GM12878 (cell line): Measurements from ENCODE around the gene INHBA. TPM values are rescaled to one million over a fixed set of nuclear protein-coding genes. Genes with fewer than 3 reads are reported as not detected.

Source experiments
- ATAC-seq: fragments of 200-7000 bp; cut with Tn5 transposase; 3 replicates; pipeline ENCODE4 v1.9.1; 2020; ENCODE audit warnings: mild to moderate bottlenecking, moderate library complexity
- BruUV-seq: library from RNA; stranded (reverse); fragments of 400-500 nt; replicated peaks from 2 replicates; lab custom pipeline; 2021; lab: Mats Ljungman, UMichigan
- CTCF ChIA-PET: fragments of 300-600 bp; sonication (Branson Sonifier 250); formaldehyde crosslinking; extraction: SDS; loops from one replicate; lab custom pipeline; 2021; ENCODE audit warnings: inconsistent platforms; lab: Yijun Ruan, JAX
- POLR2A ChIA-PET: fragments of 350-600 bp; formaldehyde crosslinking; extraction: SDS; loops from one replicate; lab custom pipeline; 2021; ENCODE audit warnings: inconsistent platforms; lab: Charles Lee
- RAD21 ChIA-PET: fragments of 300-600 bp; sonication (Branson Sonifier 250); formaldehyde crosslinking; loops from one replicate; lab custom pipeline; 2023; ENCODE audit warnings: antibody characterized with exemption; ENCODE audit not compliant: unreplicated experiment; lab: Charles Lee
- SMC1A ChIA-PET: fragments of 300-600 bp; sonication (Branson Sonifier 250); formaldehyde crosslinking; loops from one replicate; lab custom pipeline; 2023; ENCODE audit not compliant: unreplicated experiment, uncharacterized antibody; lab: Charles Lee
- DNase-seq: peaks from one replicate; pipeline ENCODE4 v3.0.0-alpha.2; 2011; ENCODE audit warnings: low read depth, low spot score
- FAIRE-seq: peaks from 3 replicates; lab custom pipeline; 2011; peaks lifted over from hg19 to GRCh38; lab: Jason Lieb, UNC
- H2AFZ ChIP-seq: 2 replicates; pipeline ENCODE4 v1.6.0; 2011; ENCODE audit warnings: low read depth, low read length, control low read depth; ENCODE audit not compliant: control insufficient read depth
- H3K27ac ChIP-seq: 2 replicates; pipeline ENCODE4 v1.5.1; 2011; ENCODE audit warnings: control low read depth; ENCODE audit not compliant: control insufficient read depth, insufficient read depth
- H3K27me3 ChIP-seq, 2 experiments: replicated peaks in 1 of 2; 2 replicates each; pipeline versions ENCODE4 v1.6.0 to v1.6.1; 2011; ENCODE audit warnings: low read length in 1 of 2; ENCODE audit not compliant: control insufficient read depth in 2 of 2, insufficient read depth in 2 of 2
- H3K36me3 ChIP-seq, 2 experiments: 2 replicates each; pipeline ENCODE4 v1.5.1; 2011; ENCODE audit warnings: low read length in 1 of 2; ENCODE audit not compliant: control insufficient read depth in 2 of 2, insufficient read depth in 2 of 2
- H3K4me1 ChIP-seq: 2 replicates; pipeline ENCODE4 v1.6.1; 2011; ENCODE audit warnings: mild to moderate bottlenecking, low read length, moderate library complexity, mixed read lengths; ENCODE audit not compliant: control insufficient read depth, insufficient read depth
- H3K4me2 ChIP-seq: 2 replicates; pipeline ENCODE4 v1.6.0; 2011; ENCODE audit warnings: control low read depth; ENCODE audit not compliant: control insufficient read depth, insufficient read depth
- H3K4me3 ChIP-seq: fragments of 200-600 bp; sonication (generic); 2 replicates; pipeline ENCODE4 v1.5.1; 2016
- H3K79me2 ChIP-seq: 2 replicates; pipeline ENCODE4 v1.6.0; 2011; ENCODE audit warnings: low read length; ENCODE audit not compliant: control insufficient read depth, insufficient read depth
- H3K9ac ChIP-seq: 2 replicates; pipeline ENCODE4 v1.8.0; 2011; ENCODE audit warnings: low read length, control low read depth, mixed read lengths; ENCODE audit not compliant: control insufficient read depth, insufficient read depth
- H3K9me3 ChIP-seq: replicated peaks from 3 replicates; pipeline ENCODE4 v1.5.1; 2011; ENCODE audit warnings: mild to moderate bottlenecking, low read length; ENCODE audit not compliant: control insufficient read depth, insufficient read depth
- H4K20me1 ChIP-seq: 2 replicates; pipeline ENCODE4 v1.6.0; 2011; ENCODE audit not compliant: control insufficient read depth, insufficient read depth
- ASH2L ChIP-seq: fragments of 300-600, 200-600 bp; sonication (generic); IDR thresholded peaks from 2 replicates; pipeline ENCODE4 v1.6.1; 2017; ENCODE audit warnings: low read depth, mild to moderate bottlenecking, borderline replicate concordance
- CHD2 ChIP-seq: IDR thresholded peaks from 2 replicates; pipeline ENCODE4 v1.6.1; 2011; ENCODE audit warnings: low read depth, low read length, improper control_type of control experiment, borderline replicate concordance
- EZH2 ChIP-seq: IDR thresholded peaks from 2 replicates; pipeline ENCODE4 v1.6.1; 2012; ENCODE audit warnings: low read depth, mild to moderate bottlenecking, control low read depth, inconsistent platforms, low read length, borderline replicate concordance; ENCODE audit not compliant: control insufficient read depth
- FOS ChIP-seq: IDR thresholded peaks from 3 replicates; pipeline ENCODE4 v1.6.1; 2011; ENCODE audit warnings: borderline replicate concordance; ENCODE audit not compliant: insufficient read length; ENCODE audit errors: extremely low read depth
- MTA3 ChIP-seq: IDR thresholded peaks from 2 replicates; pipeline ENCODE4 v1.6.1; 2012; ENCODE audit warnings: low read length, inconsistent platforms, borderline replicate concordance
- SIX5 ChIP-seq: IDR thresholded peaks from 2 replicates; pipeline ENCODE4 v1.6.1; 2011; ENCODE audit warnings: mild to moderate bottlenecking, low read depth, low read length, moderate library complexity; ENCODE audit not compliant: severe bottlenecking
- SPI1 ChIP-seq: IDR thresholded peaks from 2 replicates; pipeline ENCODE4 v1.6.1; 2011; ENCODE audit warnings: low read depth, mild to moderate bottlenecking, low read length, moderate library complexity, borderline replicate concordance; ENCODE audit not compliant: insufficient read depth
- TCF7 ChIP-seq: IDR thresholded peaks from 2 replicates; pipeline ENCODE4 v1.6.1; 2014; ENCODE audit warnings: antibody characterized with exemption, borderline replicate concordance
- ZNF24 ChIP-seq: fragments of 450-650 bp; IDR thresholded peaks from 2 replicates; pipeline ENCODE4 v1.6.1; 2017; ENCODE audit warnings: antibody characterized with exemption, mild to moderate bottlenecking
- WGBS: methylation state at CpG from one replicate; pipeline ENCODE4 v1.1.6; 2016; ENCODE audit warnings: low lambda C conversion rate; ENCODE audit not compliant: insufficient replicate concordance, insufficient coverage; ENCODE audit errors: missing lambda C conversion rate; 5-methylcytosine and 5-hydroxymethylcytosine counted together
- in situ Hi-C: fragments of 300-500 bp; cut with MboI; formaldehyde crosslinking; loops from 9 replicates; pipeline ENCODE4 v1.14.3; 2018; ENCODE audit warnings: mixed read lengths
- intact Hi-C: fragments of 100-400 bp; cut with micrococcal nuclease; formaldehyde crosslinking; loops from one replicate; pipeline ENCODE4 v1.14.2; 2022; ENCODE audit not compliant: unreplicated experiment
- polyA plus RNA-seq, 11 experiments: library from polyadenylated mRNA; depleted of rRNA in 4 of 11; unstranded in 6 of 11; stranded (reverse) in 5 of 11; fragments of >200 nt; fragmentation: Nextera tagmentation in 4 of 11; fragmentation: Illumina TruSeq in 1 of 11; extraction: Ambion mirVana in 4 of 11; extraction: Trizol in 1 of 11; gene quantifications; 1 replicate in 1 of 11; 2 replicates in 10 of 11; pipeline versions ENCODE4 v1.2.1 to v1.2.3, GENCODE V29; 2011 to 2016; ENCODE audit warnings: inconsistent platforms in 2 of 11, missing spikeins in 2 of 11, low read depth in 1 of 11
- total RNA-seq, 4 experiments: library from RNA; depleted of rRNA in 3 of 4; stranded (reverse); fragments of >200 nt in 3 of 4; fragmentation: Illumina TruSeq in 1 of 4; extraction: Trizol in 1 of 4; gene quantifications; 2 replicates each; pipeline versions ENCODE4 v1.2.1 to v1.2.3, GENCODE V29; 2013 to 2021
- TF ChIP-seq, protein P1 (sequence below): IDR thresholded peaks from 2 replicates; pipeline ENCODE4 v1.6.1; 2012; ENCODE audit warnings: low read depth, low read length, improper control_type of control experiment

INHBA gene
- total and polyA plus RNA-seq, 10 of the 15 experiments (the other 5 are each of a cell fraction or from before 2014, with no cell fraction given), result 0.04 to 0.05 (median 0.05) TPM; not detected in 6

- ATAC-seq (no peak), FAIRE-seq (no peak), DNase-seq (no peak)
- in situ Hi-C loops, result no loop called here
- no peaks in the 10 kb centered on the region for H3K9me3 ChIP-seq
- ChIA-PET POLR2A (interaction anchor here (0.6 kb wide), 1 partner anchor 298 kb away, joined by 3 read pairs; no protein-coding TSS in a partner anchor), CTCF (no interaction called here), RAD21 (no interaction called here), SMC1A (no interaction called here)
- H3K4me1 ChIP-seq, result no peaks in the 10 kb centered on the region
- no peaks in the 10 kb centered on the region for H3K79me2 ChIP-seq
- no peak overlapping the region for H3K9ac ChIP-seq
- no peak overlapping the region for H2AFZ ChIP-seq
- WGBS, result 49% methylated on average over 6 of the region's 6 CpGs
- H3K27me3 ChIP-seq, result no peaks in the 10 kb centered on the region
- H3K4me2 ChIP-seq, result no peak overlapping the region
- no peaks in the 10 kb centered on the region for H4K20me1 ChIP-seq
- intact Hi-C loops, result no loop called here
- no peak overlapping the region for H3K4me3 ChIP-seq
- H3K27ac ChIP-seq, result no peak overlapping the region
- no TSS peak for BruUV-seq
- H3K36me3 ChIP-seq, result no peaks in the 10 kb centered on the region
- no peak for TF ChIP-seq SIX5
- TF ChIP-seq MTA3, result no peak
- no peak for TF ChIP-seq FOS
- no peak for TF ChIP-seq ZNF24
- TF ChIP-seq CHD2, result no peak
- TF ChIP-seq, protein P1, sequence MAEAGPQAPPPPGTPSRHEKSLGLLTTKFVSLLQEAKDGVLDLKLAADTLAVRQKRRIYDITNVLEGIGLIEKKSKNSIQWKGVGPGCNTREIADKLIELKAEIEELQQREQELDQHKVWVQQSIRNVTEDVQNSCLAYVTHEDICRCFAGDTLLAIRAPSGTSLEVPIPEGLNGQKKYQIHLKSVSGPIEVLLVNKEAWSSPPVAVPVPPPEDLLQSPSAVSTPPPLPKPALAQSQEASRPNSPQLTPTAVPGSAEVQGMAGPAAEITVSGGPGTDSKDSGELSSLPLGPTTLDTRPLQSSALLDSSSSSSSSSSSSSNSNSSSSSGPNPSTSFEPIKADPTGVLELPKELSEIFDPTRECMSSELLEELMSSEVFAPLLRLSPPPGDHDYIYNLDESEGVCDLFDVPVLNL, result no peak
- no peak for TF ChIP-seq TCF7
- TF ChIP-seq SPI1, result no peak
- no peak for TF ChIP-seq ASH2L
- TF ChIP-seq EZH2, result no peak
Measured at GRCh38 chr7:41641011-41641664, 61.8 kb downstream of the INHBA start.
